NCI-H446 (cell line): ENCODE measurements around the gene COL18A1.
"Not testable (repeated sequence)": the region's sequence is repeated elsewhere in the genome, so short reads cannot be mapped to it uniquely, and the experiment has no call there.

Experiments
- DNase-seq, 2 experiments: peaks; one replicate each; lab custom pipeline; 2025; lab: John Stamatoyannopoulos, UW

Gene COL18A1

DNA sequence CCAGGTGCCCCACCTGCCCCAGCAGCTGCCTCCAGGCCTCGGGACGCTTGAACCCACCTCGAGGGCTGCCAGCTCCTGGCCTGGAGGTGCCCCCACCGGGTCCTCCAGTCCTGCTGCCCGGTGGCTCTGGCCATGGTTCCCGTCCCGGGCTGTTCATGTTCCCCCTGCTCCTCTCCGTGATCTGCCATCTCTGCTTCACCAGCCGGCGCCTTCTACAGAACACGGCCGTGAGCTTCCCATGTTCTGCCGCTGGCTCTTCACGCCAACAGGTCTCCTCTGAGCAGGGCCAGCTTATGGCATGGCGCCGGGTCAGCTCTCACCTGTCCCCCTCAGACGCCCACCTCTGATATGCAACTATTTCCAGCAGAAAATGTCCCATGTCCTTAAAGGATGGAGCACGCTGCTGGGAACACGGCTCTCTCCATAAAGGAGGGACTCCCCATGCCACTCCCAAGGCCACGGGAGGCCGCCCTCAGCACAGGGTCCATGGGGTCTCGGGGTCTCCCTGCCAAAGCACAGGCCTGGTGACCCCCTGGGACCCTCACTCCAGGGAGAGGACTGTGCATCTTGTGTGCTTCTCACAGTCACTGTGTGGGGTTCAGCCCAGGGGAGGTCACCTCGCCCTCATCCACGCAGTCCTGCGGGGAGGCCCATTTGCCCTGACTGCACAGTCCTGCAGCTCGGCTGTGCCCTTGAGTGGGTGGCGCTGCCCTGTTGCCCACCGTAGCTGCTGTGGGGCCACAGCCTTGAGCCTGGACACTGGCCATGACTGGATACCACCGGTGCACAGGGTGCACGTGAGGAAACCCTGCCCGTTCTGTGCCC lies 36.7 kb downstream of the COL18A1 start:
- DNase-seq: no peak

DNA sequence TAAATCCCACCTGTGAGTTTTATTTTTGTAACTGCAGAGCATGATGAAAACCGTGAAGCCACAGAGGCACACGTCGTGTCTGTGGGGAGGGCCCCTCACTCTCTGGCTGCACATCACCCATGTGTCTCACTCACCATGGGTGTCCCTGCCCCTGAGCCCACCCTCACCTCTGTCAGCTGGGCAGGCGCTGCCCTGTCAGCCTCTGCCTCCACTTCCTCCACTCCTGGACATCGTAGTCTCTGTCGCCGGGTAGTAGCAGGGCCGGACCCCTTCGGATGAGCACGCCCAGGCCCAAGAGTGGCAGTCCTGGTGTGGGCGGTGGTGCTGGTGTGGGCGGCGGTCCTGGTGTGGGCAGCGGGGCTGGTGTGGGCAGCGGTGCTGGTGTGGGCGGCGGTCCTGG lies 37.3 kb downstream of the COL18A1 start:
- no peak for DNase-seq

DNA sequence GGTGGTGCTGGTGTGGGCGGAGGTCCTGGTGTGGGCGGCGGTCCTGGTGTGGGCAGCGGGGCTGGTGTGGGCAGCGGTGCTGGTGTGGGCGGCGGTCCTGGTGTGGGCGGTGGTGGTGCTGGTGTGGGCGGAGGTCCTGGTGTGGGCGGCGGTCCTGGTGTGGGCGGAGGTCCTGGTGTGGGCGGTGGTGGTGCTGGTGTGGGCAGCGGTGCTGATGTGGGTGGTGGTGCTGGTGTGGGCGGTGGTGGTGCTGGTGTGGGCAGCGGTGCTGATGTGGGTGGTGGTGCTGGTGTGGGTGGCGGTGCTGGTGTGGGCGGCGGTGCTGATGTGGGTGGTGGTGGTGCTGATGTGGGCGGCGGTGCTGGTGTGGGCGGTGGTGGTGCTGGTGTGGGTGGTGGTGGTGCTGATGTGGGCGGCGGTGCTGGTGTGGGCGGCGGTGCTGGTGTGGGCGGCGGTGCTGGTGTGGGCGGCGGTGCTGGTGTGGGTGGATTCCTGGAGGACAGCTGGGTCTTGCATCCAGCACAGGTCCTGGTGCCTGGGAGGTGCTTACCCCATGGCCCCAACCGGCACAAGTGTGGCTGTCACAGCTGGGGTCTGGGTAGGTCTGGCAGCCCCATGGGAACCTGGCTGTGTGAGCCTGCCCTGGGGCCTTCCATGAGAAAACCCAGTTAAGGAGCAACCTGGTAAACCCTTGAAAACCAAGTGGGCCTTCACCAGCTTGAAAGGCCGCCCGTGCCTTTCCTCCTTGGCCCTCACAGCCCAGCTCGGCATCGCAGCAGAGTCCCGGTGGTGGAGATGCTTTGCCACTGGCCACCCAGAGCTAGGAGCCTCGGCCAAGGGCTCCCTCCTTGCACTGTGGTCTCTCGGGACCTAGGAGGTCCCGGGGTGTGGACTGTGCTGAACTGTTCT lies 38.0 kb downstream of the COL18A1 start:
- not testable (repeated sequence) for DNase-seq

GRCh38 chr21:45443595-45444181 lies 38.7 kb downstream of the COL18A1 start:
- no peak for DNase-seq

DNA sequence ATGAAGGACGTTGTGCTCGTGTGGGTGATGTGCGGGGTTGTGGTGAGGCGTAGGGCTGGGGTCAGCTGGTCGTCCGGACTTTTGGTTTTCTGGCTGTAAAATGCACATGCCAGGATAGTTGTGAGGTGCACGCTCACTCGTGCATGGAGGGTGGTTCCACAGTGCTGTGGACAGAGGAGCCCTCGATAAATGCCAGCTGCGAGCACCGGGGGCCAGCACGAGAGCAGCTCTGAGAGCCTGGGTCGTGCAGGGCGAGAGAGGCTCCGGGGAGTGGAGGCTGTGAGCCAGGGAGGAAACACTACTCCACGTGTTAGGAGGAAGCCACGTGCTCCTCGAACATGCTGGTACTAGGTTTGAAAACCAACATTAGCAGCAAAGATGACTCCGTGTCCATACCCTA lies 39.4 kb downstream of the COL18A1 start:
- DNase-seq: no peak

- DNase-seq: no peak
These were observed 40.4 kb downstream of the COL18A1 start for GRCh38 chr21:45445369-45445768.

DNA sequence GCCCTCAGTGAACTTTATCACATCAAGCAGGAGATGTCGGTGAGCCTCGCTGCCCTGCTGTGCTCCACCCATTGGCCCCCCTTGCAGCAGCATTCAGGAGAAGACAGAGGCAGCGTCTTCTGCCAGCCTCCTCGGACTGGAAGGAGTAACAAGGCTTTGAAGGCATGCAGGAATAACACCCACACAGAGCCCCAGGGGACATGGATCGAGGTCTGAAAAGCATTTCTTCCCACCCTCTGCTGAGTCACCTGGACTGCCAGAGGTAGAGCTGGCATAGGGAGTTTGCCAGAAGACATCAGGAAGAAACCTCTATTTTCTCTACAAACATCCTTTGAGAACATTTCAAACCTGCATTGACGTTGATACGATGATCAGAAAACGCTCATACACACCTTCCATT lies 42.9 kb downstream of the COL18A1 start:
- DNase-seq: no peak

DNA sequence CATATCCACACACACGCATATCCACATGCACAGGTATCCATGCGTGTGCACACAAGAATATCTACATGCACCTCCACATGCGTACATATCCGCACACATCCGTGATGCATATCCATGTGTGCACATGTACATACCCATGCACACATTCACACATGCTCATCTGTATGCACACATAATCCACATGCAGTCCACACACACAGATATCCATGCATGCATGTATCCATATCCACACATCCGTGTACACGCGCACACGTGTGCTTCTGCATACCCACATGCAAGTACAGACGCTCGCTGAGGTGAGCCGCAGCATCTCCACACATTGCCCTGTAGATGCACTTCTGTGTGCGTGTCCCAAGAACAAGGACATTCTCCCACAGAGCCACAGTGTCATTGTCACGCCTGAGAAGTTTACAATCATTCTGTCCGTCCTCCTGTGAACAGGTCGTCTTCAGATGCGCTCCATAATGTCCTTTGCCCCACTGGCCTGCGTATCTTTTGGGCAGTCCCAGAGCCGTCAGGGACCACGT lies 43.4 kb downstream of the COL18A1 start:
- no peak for DNase-seq

DNA sequence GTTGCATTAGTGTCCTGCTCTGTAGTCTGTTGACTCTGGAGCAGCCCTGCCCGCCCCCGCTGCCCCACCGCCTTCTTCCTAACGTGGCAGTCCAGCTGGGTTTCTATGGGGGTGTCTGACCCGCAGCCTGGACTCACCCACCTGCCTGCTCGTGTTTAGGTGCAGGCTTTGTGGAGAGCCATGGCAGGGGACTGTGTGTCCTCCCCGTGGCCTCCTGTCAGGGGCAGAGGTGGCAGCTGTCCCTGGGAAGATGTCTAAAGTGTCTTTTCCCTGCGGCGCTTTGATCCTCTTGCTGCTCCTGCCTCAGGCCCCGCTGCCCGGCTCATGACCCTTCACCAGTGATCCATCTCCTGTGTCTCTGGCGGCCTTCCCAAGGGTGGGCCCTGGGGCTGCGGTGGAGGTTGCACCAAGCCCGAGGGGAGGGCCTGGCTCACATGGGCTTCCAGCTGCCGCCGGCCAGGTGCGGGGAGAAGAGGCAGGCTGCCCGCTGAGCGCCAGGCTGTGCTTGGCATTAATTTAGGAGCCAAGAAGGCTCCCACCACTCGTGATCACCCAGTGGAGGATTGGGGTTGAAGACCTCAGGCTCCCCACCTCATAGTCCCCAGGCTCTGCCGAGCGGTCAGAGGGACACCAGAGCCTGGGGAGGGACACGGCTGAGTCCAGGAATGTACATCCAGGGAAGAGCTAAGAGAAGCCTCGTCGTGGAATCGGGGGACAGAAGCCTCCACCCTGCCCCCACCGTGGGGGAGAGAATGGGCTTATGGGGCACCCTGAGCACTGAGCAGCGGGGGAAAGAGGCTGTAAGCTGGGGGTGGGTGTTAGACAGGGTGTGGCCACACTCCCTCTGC lies 44.1 kb downstream of the COL18A1 start:
- no peak for DNase-seq

DNA sequence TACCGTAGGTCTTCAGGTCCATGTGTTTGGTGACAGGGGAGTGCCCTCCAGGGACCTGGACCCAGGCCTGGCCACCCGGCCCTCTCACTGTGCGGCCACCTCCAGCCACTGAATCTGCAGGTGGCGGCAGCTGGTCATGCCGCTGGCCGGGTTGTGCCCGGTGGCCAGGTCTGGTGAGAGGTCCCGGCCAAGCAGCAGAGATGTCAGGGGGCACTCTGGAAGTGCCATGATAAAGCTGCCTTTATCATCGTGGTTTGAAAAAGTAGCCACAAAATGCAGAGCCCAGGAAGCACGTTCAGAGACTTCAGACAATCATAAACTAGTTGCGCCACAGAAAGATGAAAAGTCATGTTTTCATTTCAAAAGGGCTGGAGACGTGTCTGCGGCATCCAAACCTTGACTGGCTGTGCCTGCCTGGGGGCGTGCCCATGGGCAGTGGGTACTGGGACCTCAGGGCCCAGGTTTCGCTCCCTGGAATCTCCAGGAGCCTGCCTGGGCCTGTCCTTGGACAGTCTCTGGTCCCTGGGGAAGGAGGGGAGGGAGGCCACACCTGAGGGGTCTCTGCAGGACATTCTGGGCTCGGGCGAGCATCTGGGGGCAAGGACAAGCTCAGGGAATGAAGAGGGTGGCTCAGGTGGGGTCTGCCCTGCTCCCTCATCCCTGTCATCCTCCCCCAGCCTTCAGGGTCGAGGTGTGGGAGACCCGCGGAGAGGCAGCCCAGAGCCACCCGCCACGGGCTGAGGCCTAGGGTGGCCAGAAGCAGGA lies 44.9 kb downstream of the COL18A1 start:
- DNase-seq: no peak

DNA sequence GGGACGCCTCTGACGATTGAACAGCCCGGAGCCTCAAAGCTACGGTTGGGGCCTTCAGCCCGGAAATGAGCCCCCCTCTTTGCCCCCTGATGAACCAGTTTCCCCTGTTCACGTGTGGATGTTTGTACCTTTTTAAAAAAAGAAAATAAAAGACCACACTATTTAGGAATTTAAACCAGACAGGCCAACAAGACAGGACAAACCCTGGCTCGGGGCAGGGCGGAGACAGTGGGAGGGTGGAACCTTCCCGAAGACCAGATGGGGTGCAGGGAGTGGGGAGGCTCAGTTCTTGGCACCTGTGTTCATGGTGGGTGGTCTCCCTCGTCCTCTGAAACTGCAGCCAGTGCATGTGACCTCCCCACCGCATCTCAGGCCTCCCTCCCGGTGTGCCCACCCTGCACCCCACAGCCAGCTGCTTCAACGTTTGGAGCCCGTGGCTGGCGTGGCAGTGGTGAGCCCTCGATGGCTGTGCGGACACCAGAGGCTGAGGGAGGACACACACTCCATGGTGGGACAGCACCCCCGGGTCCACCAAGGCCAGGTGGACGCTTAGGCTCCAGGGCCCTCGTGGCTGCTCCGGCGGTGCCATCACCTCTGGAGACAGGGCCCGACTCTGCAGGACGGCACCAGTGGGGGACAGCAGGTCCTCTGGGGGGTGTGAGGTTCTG lies 45.6 kb downstream of the COL18A1 start:
- DNase-seq: no peak

DNA sequence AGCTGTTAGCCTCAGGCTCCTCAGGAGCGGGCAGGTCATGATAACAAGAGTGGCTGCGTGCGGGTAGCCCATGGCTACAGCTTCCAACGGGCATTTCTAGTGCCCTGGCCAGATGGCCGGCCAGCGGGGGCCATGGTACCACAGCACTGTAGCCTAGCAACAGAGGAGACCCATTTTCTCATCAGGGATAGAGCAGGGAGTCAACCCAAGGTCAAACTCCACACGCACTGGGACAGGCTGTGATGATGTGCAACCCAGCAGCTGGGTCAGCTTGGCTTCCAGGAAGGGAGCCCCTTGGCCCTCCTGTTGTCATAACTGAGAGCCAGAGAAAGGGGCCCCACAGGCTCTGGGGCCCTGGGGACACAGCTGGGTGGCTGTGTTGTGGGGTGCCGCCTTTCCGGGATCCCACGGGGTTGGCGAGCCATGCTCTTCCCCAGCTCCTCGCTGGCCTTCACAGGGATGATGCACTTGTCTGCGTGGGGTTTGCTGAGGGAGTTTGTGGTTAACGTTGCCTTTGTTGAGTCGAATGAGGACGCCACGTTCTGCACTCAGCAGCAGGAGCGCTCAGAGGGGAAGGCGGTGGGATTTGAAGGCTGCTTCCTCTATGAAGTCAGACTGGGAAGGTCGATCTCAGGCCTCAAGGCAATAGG lies 46.3 kb downstream of the COL18A1 start:
- DNase-seq: no peak

- no peak for DNase-seq
These were observed 46.8 kb downstream of the COL18A1 start for GRCh38 chr21:45451771-45452182.

- DNase-seq: no peak
These were observed 47.8 kb downstream of the COL18A1 start for GRCh38 chr21:45452696-45453307.

- DNase-seq: no peak
These were observed 48.5 kb downstream of the COL18A1 start for GRCh38 chr21:45453308-45453950.

- DNase-seq: no peak
These were observed 49.3 kb downstream of the COL18A1 start for GRCh38 chr21:45454060-45454925.

GRCh38 chr21:45454926-45455673 lies 50.1 kb downstream of the COL18A1 start:
- no peak for DNase-seq
